Measurements from ENCODE around the gene GOSR2. TPM values are rescaled to one million over a fixed set of nuclear protein-coding genes. Genes with fewer than 3 reads are reported as not detected.

GOSR2 gene
- total and polyA plus RNA-seq, 2 experiments from 2014 or later: 47.7 to 62.8 TPM

GRCh38 chr17:46877466-46877865 is 45.5 kb upstream of the GOSR2 start:
- Histone ChIP-seq H3K4me1 (ENCODE audit: insufficient read depth) (no peaks in the 10 kb centered on the region), H3K79me2 (no peaks in the 10 kb centered on the region), H3K27me3 (no peaks in the 10 kb centered on the region), H2AFZ (no peak overlapping the region), H4K20me1 (ENCODE audit: insufficient read depth, poor library complexity, severe bottlenecking) (no peaks in the 10 kb centered on the region), H3K27ac (no peak overlapping the region), H3K9me2 (replicated peaks; ENCODE audit: insufficient read depth) (no peaks in the 10 kb centered on the region), H3K4me2 (no peak overlapping the region), H3K4me3 (no peak overlapping the region), H3K9me3 (ENCODE audit: low read depth) (no peaks in the 10 kb centered on the region), H3K36me3 (replicated peaks; ENCODE audit: insufficient read depth, low read depth) (no peaks in the 10 kb centered on the region)
- WGBS (ENCODE audit: low lambda C conversion rate, missing lambda C conversion rate): 85% methylated on average over 6 of the region's 6 CpGs
- no peak for TF ChIP-seq CTCF (IDR thresholded peaks at IDR 0.05; ENCODE audit: poor library complexity)
- TF ChIP-seq EZH2 (IDR thresholded peaks at IDR 0.05; ENCODE audit: borderline replicate concordance): no peak
- TF ChIP-seq EZH2phosphoT487 (IDR thresholded peaks at IDR 0.05; ENCODE audit: low read depth, severe bottlenecking, unreplicated experiment): no peak
- no peak for DNase-seq (ENCODE audit: low spot score)

- Histone ChIP-seq H3K9me2 (replicated peaks; ENCODE audit: insufficient read depth) (no peaks in the 10 kb centered on the region), H3K79me2 (no peaks in the 10 kb centered on the region), H3K4me1 (ENCODE audit: insufficient read depth) (no peaks in the 10 kb centered on the region)
Observed at GRCh38 chr17:46878055-46878454, 44.9 kb upstream of the GOSR2 start.

GRCh38 chr17:46879101-46879500 is 43.9 kb upstream of the GOSR2 start:
- no peaks in the 10 kb centered on the region for H3K27me3 ChIP-seq
- H3K79me2 ChIP-seq: no peaks in the 10 kb centered on the region
- WGBS (ENCODE audit: low lambda C conversion rate, missing lambda C conversion rate): 84% methylated on average over 7 of the region's 7 CpGs
- no peaks in the 10 kb centered on the region for H3K4me1 ChIP-seq (ENCODE audit: insufficient read depth)
- no peak for DNase-seq (ENCODE audit: low spot score)
- no peak overlapping the region for H3K4me3 ChIP-seq
- H3K9me3 ChIP-seq (ENCODE audit: low read depth): no peaks in the 10 kb centered on the region
- TF ChIP-seq EZH2 (IDR thresholded peaks at IDR 0.05; ENCODE audit: borderline replicate concordance) (no peak), CTCF (IDR thresholded peaks at IDR 0.05; ENCODE audit: poor library complexity) (no peak), EZH2phosphoT487 (IDR thresholded peaks at IDR 0.05; ENCODE audit: low read depth, severe bottlenecking, unreplicated experiment) (no peak)
- H4K20me1 ChIP-seq (ENCODE audit: insufficient read depth, poor library complexity, severe bottlenecking): no peaks in the 10 kb centered on the region
- H3K9me2 ChIP-seq (replicated peaks; ENCODE audit: insufficient read depth): no peaks in the 10 kb centered on the region
- H2AFZ ChIP-seq: no peak overlapping the region
- H3K4me2 ChIP-seq: no peak overlapping the region
- no peak overlapping the region for H3K27ac ChIP-seq
- no peaks in the 10 kb centered on the region for H3K36me3 ChIP-seq (replicated peaks; ENCODE audit: insufficient read depth, low read depth)

More at GRCh38 chr17:46878055-46878454, 44.9 kb upstream of the GOSR2 start:
- DNase-seq (ENCODE audit: low spot score): no peak
- no peak overlapping the region for H3K27ac ChIP-seq
- no peak overlapping the region for H2AFZ ChIP-seq
- whole genome bisulfite sequencing (ENCODE audit: low lambda C conversion rate, missing lambda C conversion rate): 81% methylated on average over 6 of the region's 6 CpGs
- no peak overlapping the region for H3K4me3 ChIP-seq
- TF ChIP-seq EZH2 (IDR thresholded peaks at IDR 0.05; ENCODE audit: borderline replicate concordance): no peak
- TF ChIP-seq EZH2phosphoT487 (IDR thresholded peaks at IDR 0.05; ENCODE audit: low read depth, severe bottlenecking, unreplicated experiment): no peak
- H3K36me3 ChIP-seq (replicated peaks; ENCODE audit: insufficient read depth, low read depth): no peaks in the 10 kb centered on the region
- H3K4me2 ChIP-seq: no peak overlapping the region
- no peaks in the 10 kb centered on the region for H3K9me3 ChIP-seq (ENCODE audit: low read depth)
- H4K20me1 ChIP-seq (ENCODE audit: insufficient read depth, poor library complexity, severe bottlenecking): no peaks in the 10 kb centered on the region
- no peaks in the 10 kb centered on the region for H3K27me3 ChIP-seq

GRCh38 chr17:46881015-46881414 is 41.9 kb upstream of the GOSR2 start:
- no peak for TF ChIP-seq CTCF (IDR thresholded peaks at IDR 0.05; ENCODE audit: poor library complexity)
- TF ChIP-seq EZH2phosphoT487 (IDR thresholded peaks at IDR 0.05; ENCODE audit: low read depth, severe bottlenecking, unreplicated experiment): no peak
- no peak for TF ChIP-seq EZH2 (IDR thresholded peaks at IDR 0.05; ENCODE audit: borderline replicate concordance)
- 79% methylated on average over 5 of the region's 5 CpGs for WGBS (ENCODE audit: low lambda C conversion rate, missing lambda C conversion rate)
- H3K9me2 ChIP-seq (replicated peaks; ENCODE audit: insufficient read depth): no peaks in the 10 kb centered on the region

More at GRCh38 chr17:46881015-46881414, 41.9 kb upstream of the GOSR2 start:
- Histone ChIP-seq H3K4me1 (ENCODE audit: insufficient read depth) (no peaks in the 10 kb centered on the region), H4K20me1 (ENCODE audit: insufficient read depth, poor library complexity, severe bottlenecking) (no peaks in the 10 kb centered on the region), H2AFZ (no peak overlapping the region), H3K79me2 (no peaks in the 10 kb centered on the region), H3K9me3 (ENCODE audit: low read depth) (no peaks in the 10 kb centered on the region), H3K4me3 (no peak overlapping the region), H3K27me3 (no peaks in the 10 kb centered on the region), H3K36me3 (replicated peaks; ENCODE audit: insufficient read depth, low read depth) (no peaks in the 10 kb centered on the region), H3K4me2 (no peak overlapping the region), H3K27ac (no peak overlapping the region)
- no peak for DNase-seq (ENCODE audit: low spot score)

Measured in hepatocyte (in vitro differentiated cells).